Mucosa of rectum (tissue), 2 donors: Measurements from ENCODE around the gene PRMT9.

Experiments used
- H3K27ac ChIP-seq, 2 donors: one replicate each; pipeline ENCODE4 v1.7.0; 2013; ENCODE audit warnings: inconsistent platforms in 2 of 2, low read depth in 2 of 2, low read length in 2 of 2
- H3K27me3 ChIP-seq, 2 donors: one replicate each; pipeline ENCODE4 v1.7.0; 2013; ENCODE audit warnings: low read length in 2 of 2; ENCODE audit not compliant: control insufficient read depth in 2 of 2, insufficient read depth in 2 of 2
- H3K36me3 ChIP-seq, 2 donors: one replicate each; pipeline ENCODE4 v1.7.0; 2013; ENCODE audit warnings: low read length in 2 of 2; ENCODE audit not compliant: control insufficient read depth in 2 of 2, insufficient read depth in 2 of 2
- H3K4me1 ChIP-seq, 2 donors: one replicate each; pipeline ENCODE4 v1.7.0; 2013; ENCODE audit warnings: low read length in 2 of 2, mild to moderate bottlenecking in 1 of 2; ENCODE audit not compliant: control insufficient read depth in 2 of 2, insufficient read depth in 2 of 2
- H3K4me3 ChIP-seq, 2 donors: one replicate each; pipeline ENCODE4 v1.7.0; 2013; ENCODE audit warnings: low read length in 2 of 2
- H3K9ac ChIP-seq, 2 donors: one replicate each; pipeline ENCODE4 v1.7.0; 2013; ENCODE audit warnings: low read length in 2 of 2, low read depth in 1 of 2, mild to moderate bottlenecking in 1 of 2
- H3K9me3 ChIP-seq, 2 donors: one replicate each; pipeline ENCODE4 v1.7.0; 2013; ENCODE audit warnings: low read length in 2 of 2; ENCODE audit not compliant: control insufficient read depth in 2 of 2
- donor health status: healthy.
- donor health status: Normal muscosa, but diverticular disease.

PRMT9 gene

GRCh38 chr4:147643616-147644015 lies 40.3 kb downstream of the PRMT9 start:
- H3K4me3 ChIP-seq, result no peak overlapping the region
- H3K36me3 ChIP-seq, result peaks cover 4 to 9% of the 10 kb centered on the region in 2 donors
- H3K4me1 ChIP-seq, result no peaks in the 10 kb centered on the region
- H3K9me3 ChIP-seq, result no peaks in the 10 kb centered on the region
- no peaks in the 10 kb centered on the region for H3K27me3 ChIP-seq
- no peak overlapping the region for H3K9ac ChIP-seq
- H3K27ac ChIP-seq, result no peak overlapping the region

- no peaks in the 10 kb centered on the region for H3K9me3 ChIP-seq
- no peaks in the 10 kb centered on the region for H3K27me3 ChIP-seq
- H3K9ac ChIP-seq, result no peak overlapping the region
- H3K4me3 ChIP-seq, result no peak overlapping the region
- H3K36me3 ChIP-seq, result peaks cover 15 to 25% of the 10 kb centered on the region in 2 donors
- H3K27ac ChIP-seq, result no peak overlapping the region
- H3K4me1 ChIP-seq, result no peaks in the 10 kb centered on the region
Measured at GRCh38 chr4:147640331-147640730, 43.6 kb downstream of the PRMT9 start.

- Histone ChIP-seq H3K36me3 (peaks cover 22 to 29% of the 10 kb centered on the region in 2 donors), H3K27ac (no peak overlapping the region), H3K9me3 (no peaks in the 10 kb centered on the region), H3K4me3 (no peak overlapping the region), H3K27me3 (no peaks in the 10 kb centered on the region), H3K4me1 (no peaks in the 10 kb centered on the region), H3K9ac (no peak overlapping the region)
Measured at GRCh38 chr4:147639388-147639787, 44.6 kb downstream of the PRMT9 start.

- Histone ChIP-seq H3K4me1 (no peaks in the 10 kb centered on the region), H3K9me3 (no peaks in the 10 kb centered on the region), H3K27me3 (no peaks in the 10 kb centered on the region), H3K9ac (no peak overlapping the region), H3K4me3 (no peak overlapping the region), H3K36me3 (peaks cover 26 to 34% of the 10 kb centered on the region in 2 donors), H3K27ac (no peak overlapping the region)
Measured at GRCh38 chr4:147638942-147639341, 45.0 kb downstream of the PRMT9 start.

- Histone ChIP-seq H3K9ac (no peak overlapping the region), H3K9me3 (no peaks in the 10 kb centered on the region), H3K27me3 (no peaks in the 10 kb centered on the region), H3K36me3 (peaks cover 30 to 36% of the 10 kb centered on the region in 2 donors), H3K27ac (no peak overlapping the region), H3K4me3 (no peak overlapping the region), H3K4me1 (no peaks in the 10 kb centered on the region)
Measured at GRCh38 chr4:147638365-147638764, 45.6 kb downstream of the PRMT9 start.

- H3K36me3 ChIP-seq, result peaks cover 40 to 44% of the 10 kb centered on the region in 2 donors
- no peaks in the 10 kb centered on the region for H3K27me3 ChIP-seq
- H3K4me3 ChIP-seq, result no peak overlapping the region
- H3K27ac ChIP-seq, result no peak overlapping the region
- H3K9me3 ChIP-seq, result no peaks in the 10 kb centered on the region
- H3K9ac ChIP-seq, result no peak overlapping the region
- H3K4me1 ChIP-seq, result no peaks in the 10 kb centered on the region
Measured at GRCh38 chr4:147635348-147635747, 48.6 kb downstream of the PRMT9 start.

GRCh38 chr4:147633643-147634042 lies 50.3 kb downstream of the PRMT9 start:
- Histone ChIP-seq H3K36me3 (peaks cover 48 to 49% of the 10 kb centered on the region in 2 donors), H3K9me3 (no peaks in the 10 kb centered on the region), H3K27ac (no peak overlapping the region), H3K4me3 (no peak overlapping the region), H3K4me1 (no peaks in the 10 kb centered on the region), H3K27me3 (no peaks in the 10 kb centered on the region), H3K9ac (no peak overlapping the region)

- no peak overlapping the region for H3K27ac ChIP-seq
- H3K36me3 ChIP-seq, result peaks cover 50 to 53% of the 10 kb centered on the region in 2 donors
- no peaks in the 10 kb centered on the region for H3K27me3 ChIP-seq
- no peaks in the 10 kb centered on the region for H3K4me1 ChIP-seq
- H3K9ac ChIP-seq, result no peak overlapping the region
- H3K9me3 ChIP-seq, result no peaks in the 10 kb centered on the region
- no peak overlapping the region for H3K4me3 ChIP-seq
Measured at GRCh38 chr4:147633113-147633512, 50.9 kb downstream of the PRMT9 start.

- no peaks in the 10 kb centered on the region for H3K27me3 ChIP-seq
- H3K4me3 ChIP-seq, result no peak overlapping the region
- no peaks in the 10 kb centered on the region for H3K4me1 ChIP-seq
- H3K27ac ChIP-seq, result no peak overlapping the region
- no peak overlapping the region for H3K9ac ChIP-seq
- peaks cover 54 to 55% of the 10 kb centered on the region in 2 donors for H3K36me3 ChIP-seq
- H3K9me3 ChIP-seq, result no peaks in the 10 kb centered on the region
Measured at GRCh38 chr4:147629783-147630730, 53.9 kb downstream of the PRMT9 start.

- Histone ChIP-seq H3K27me3 (no peaks in the 10 kb centered on the region), H3K9ac (no peak overlapping the region), H3K27ac (no peak overlapping the region), H3K9me3 (no peaks in the 10 kb centered on the region), H3K4me3 (no peak overlapping the region), H3K36me3 (peaks cover 51 to 53% of the 10 kb centered on the region in 2 donors), H3K4me1 (no peaks in the 10 kb centered on the region)
Measured at GRCh38 chr4:147628415-147628814, 55.5 kb downstream of the PRMT9 start.
